ENCODE data around the gene ACBD5.

Gene ACBD5

GRCh38 chr10:27152687-27153086 lies 87.9 kb downstream of the ACBD5 start:
- no peak for DNase-seq (ENCODE audit: low spot score)

- no peak for DNase-seq (ENCODE audit: low spot score)
Measured at GRCh38 chr10:27150261-27150660, 90.3 kb downstream of the ACBD5 start.

GRCh38 chr10:27147701-27148100 lies 92.9 kb downstream of the ACBD5 start:
- no peak for DNase-seq (ENCODE audit: low spot score)

- DNase-seq (ENCODE audit: low spot score): no peak
Measured at GRCh38 chr10:27145937-27146336, 94.7 kb downstream of the ACBD5 start.
